ENCODE data around the gene HEATR5A. TPM values are rescaled to one million over a fixed set of nuclear protein-coding genes. Genes with fewer than 3 reads are reported as not detected.
A peak's percentile ranks its signal among the peaks of the same experiment; 100 is the strongest.

The HEATR5A gene
- total and polyA plus RNA-seq, 2 of the 13 experiments (the other 11 are each of a cell fraction or from before 2014, with no cell fraction given) = 36.4 to 105 TPM

GRCh38 chr14:31270196-31270772 is 150.1 kb downstream of the HEATR5A start (continued):
- TF ChIP-seq USF2 (IDR thresholded peaks at IDR 0.05; ENCODE audit: low read depth, low read length) (0 out of 2 replicates have a peak, but pooled peaks have one; percentile 11), USF2 (CRISPR knock-in tag; IDR thresholded peaks at IDR 0.05; ENCODE audit: borderline replicate concordance) (no peak), ZNF121 (CRISPR knock-in tag; IDR thresholded peaks at IDR 0.05) (peak; percentile 25; the same call in 1 of the 2 replicates), JUN (CRISPR knock-in tag; IDR thresholded peaks at IDR 0.05) (peak; percentile 33; the same call in 1 of the 2 replicates), ESRRA (CRISPR knock-in tag; IDR thresholded peaks at IDR 0.05; ENCODE audit: low read depth) (0 out of 2 replicates have a peak, but pooled peaks have one; percentile 20), PLRG1 (conservative IDR thresholded peaks at IDR 0.05) (no peak), SUZ12 (IDR thresholded peaks at IDR 0.05; ENCODE audit: low read depth, low read length) (no peak), ZBTB33 (CRISPR knock-in tag; IDR thresholded peaks at IDR 0.05) (peak; percentile 30; the same call in 1 of the 2 replicates), NAIF1 (CRISPR knock-in tag; IDR thresholded peaks at IDR 0.05; ENCODE audit: borderline replicate concordance) (no peak), ZNF180 (CRISPR knock-in tag; IDR thresholded peaks at IDR 0.05; ENCODE audit: borderline replicate concordance, low read depth) (peak; percentile 52; the same call in 1 of the 2 replicates), ZNF234 (CRISPR knock-in tag; conservative IDR thresholded peaks at IDR 0.05) (no peak), ZNF34 (CRISPR knock-in tag; IDR thresholded peaks at IDR 0.05; ENCODE audit: borderline replicate concordance) (no peak), BCL3 (CRISPR knock-in tag; IDR thresholded peaks at IDR 0.05) (no peak; the same call in 1 of the 2 replicates), ETS1 (CRISPR knock-in tag; IDR thresholded peaks at IDR 0.05) (no peak), NBN (conservative IDR thresholded peaks at IDR 0.05) (no peak), AGO2 (optimal IDR thresholded peaks at IDR 0.05; ENCODE audit: low read depth, low read length) (no peak), ZNF562 (CRISPR knock-in tag; IDR thresholded peaks at IDR 0.05; ENCODE audit: borderline replicate concordance) (no peak), ZNF619 (CRISPR knock-in tag; IDR thresholded peaks at IDR 0.05) (peak; percentile 69; the same call in 1 of the 2 replicates), TFDP1 (CRISPR knock-in tag; IDR thresholded peaks at IDR 0.05; ENCODE audit: borderline replicate concordance) (no peak), MZF1 (CRISPR knock-in tag; IDR thresholded peaks at IDR 0.05; ENCODE audit: borderline replicate concordance) (no peak), ZNF552 (CRISPR knock-in tag; IDR thresholded peaks at IDR 0.05; ENCODE audit: borderline replicate concordance) (peak; percentile 68; the same call in 1 of the 2 replicates)
